Measurements from ENCODE around the gene POLH. TPM values are rescaled to one million over a fixed set of nuclear protein-coding genes. Genes with fewer than 3 reads are reported as not detected.
"Not testable (repeated sequence)": the region's sequence is repeated elsewhere in the genome, so short reads cannot be mapped to it uniquely, and the experiment has no call there.

The POLH gene
- total RNA-seq (13.9 TPM), polyA plus RNA-seq (10 to 100 TPM; 10.4 to 14.7 (median 10.8) TPM)

- DNase-seq (peak; percentile 88 to 94 (median 89)), ATAC-seq (ENCODE audit: low read depth in 2 of 2) (peak; percentile 95 to 96)
- peaks cover 4% of the 10 kb centered on the region for H3K27me3 Mint-ChIP-seq
- Histone ChIP-seq H3K4me3 (ENCODE audit: low read depth, low read length) (peak within 1 kb of the TSS; percentile 96), H3K9me3 (ENCODE audit: control insufficient read depth in 2 of 2, low read length in 2 of 2) (no peaks in the 10 kb centered on the region), H3K4me1 (ENCODE audit: control insufficient read depth, insufficient read depth, low read length, poor library complexity, severe bottlenecking) (peaks cover 34% of the 10 kb centered on the region), H3K27ac (ENCODE audit: insufficient read depth, low read length, poor library complexity, severe bottlenecking) (peak within 1 kb of the TSS; percentile 78), H3K27me3 (ENCODE audit: control insufficient read depth, insufficient read depth, low read length) (no peaks in the 10 kb centered on the region), H3K36me3 (ENCODE audit: control insufficient read depth, insufficient read depth, low read length) (peaks cover 22% of the 10 kb centered on the region)
- H3K27ac Mint-ChIP-seq: peak within 1 kb of the TSS; percentile 91 to 95 (median 94)
- H3K36me3 Mint-ChIP-seq: peaks cover 9% of the 10 kb centered on the region
- H3K9me3 Mint-ChIP-seq: no peaks in the 10 kb centered on the region
- peak within 1 kb of the TSS; percentile 95 to 98 (median 96) for H3K4me3 Mint-ChIP-seq
- peaks cover 28 to 47% (median 35%) of the 10 kb centered on the region in 4 donors for H3K4me1 Mint-ChIP-seq
Observed at GRCh38 chr6:43575772-43576551, at the start of gene POLH, which contains the start of gene XPO5. Gene POLH (plus strand): TSS chr6:43576185. CDS start chr6:43582320, 6,135 bp downstream. Gene XPO5 (minus strand): TSS chr6:43576038. CDS start chr6:43575864, 174 bp downstream.

DNA sequence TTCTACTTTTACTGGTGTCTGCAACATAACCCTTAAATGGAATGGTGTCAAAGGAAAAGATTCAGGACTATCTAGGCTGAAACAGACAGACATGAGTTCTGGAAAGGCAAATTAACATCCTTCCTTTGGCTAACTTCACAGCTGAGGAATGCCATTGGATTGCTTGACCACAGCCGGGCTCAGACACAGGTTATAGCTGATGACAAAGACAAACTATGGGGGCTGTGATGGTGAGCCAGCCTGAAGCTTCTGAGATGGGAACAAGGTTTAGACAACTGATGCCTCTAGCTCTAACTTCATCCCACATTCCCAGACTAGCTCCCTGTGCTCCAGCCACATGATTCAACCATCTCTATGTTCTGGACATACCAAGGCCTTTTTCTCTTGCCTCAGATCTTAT, 43.8 kb upstream of the POLH start:
- no peaks in the 10 kb centered on the region for H3K27me3 ChIP-seq (ENCODE audit: control insufficient read depth, insufficient read depth, low read length)
- no peaks in the 10 kb centered on the region for H3K4me1 Mint-ChIP-seq
- no peak overlapping the region for H3K27ac ChIP-seq (ENCODE audit: insufficient read depth, low read length, poor library complexity, severe bottlenecking)
- H3K4me1 ChIP-seq (ENCODE audit: control insufficient read depth, insufficient read depth, low read length, poor library complexity, severe bottlenecking): no peaks in the 10 kb centered on the region
- H3K4me3 Mint-ChIP-seq: no peak overlapping the region
- DNase-seq (no peak), ATAC-seq (ENCODE audit: low read depth in 2 of 2) (no peak)
- peaks cover 40% of the 10 kb centered on the region for H3K36me3 Mint-ChIP-seq
- no peak overlapping the region for H3K27ac Mint-ChIP-seq
- H3K4me3 ChIP-seq (ENCODE audit: low read depth, low read length): no peak overlapping the region
- no peaks in the 10 kb centered on the region for H3K9me3 ChIP-seq (ENCODE audit: control insufficient read depth in 2 of 2, low read length in 2 of 2)
- no peaks in the 10 kb centered on the region for H3K27me3 Mint-ChIP-seq
- H3K9me3 Mint-ChIP-seq: peaks cover 0 to 2% (median 0%) of the 10 kb centered on the region in 7 donors
- peaks cover 57% of the 10 kb centered on the region for H3K36me3 ChIP-seq (ENCODE audit: control insufficient read depth, insufficient read depth, low read length)

- H3K36me3 Mint-ChIP-seq: peaks cover 24% of the 10 kb centered on the region
- not testable (repeated sequence) for ATAC-seq (ENCODE audit: low read depth in 2 of 2); H3K27me3 ChIP-seq (ENCODE audit: control insufficient read depth, insufficient read depth, low read length); H3K4me3 Mint-ChIP-seq; H3K27me3 Mint-ChIP-seq; H3K27ac ChIP-seq (ENCODE audit: insufficient read depth, low read length, poor library complexity, severe bottlenecking); DNase-seq; H3K4me1 Mint-ChIP-seq; H3K9me3 Mint-ChIP-seq; H3K27ac Mint-ChIP-seq; H3K4me1 ChIP-seq (ENCODE audit: control insufficient read depth, insufficient read depth, low read length, poor library complexity, severe bottlenecking); H3K4me3 ChIP-seq (ENCODE audit: low read depth, low read length); H3K9me3 ChIP-seq (ENCODE audit: control insufficient read depth in 2 of 2, low read length in 2 of 2)
- H3K36me3 ChIP-seq (ENCODE audit: control insufficient read depth, insufficient read depth, low read length): peaks cover 47% of the 10 kb centered on the region
Observed at GRCh38 chr6:43538986-43539385, 37.0 kb upstream of the POLH start.

GRCh38 chr6:43539409-43539808, 36.6 kb upstream of the POLH start:
- not testable (repeated sequence) for H3K27me3 ChIP-seq (ENCODE audit: control insufficient read depth, insufficient read depth, low read length); H3K4me1 ChIP-seq (ENCODE audit: control insufficient read depth, insufficient read depth, low read length, poor library complexity, severe bottlenecking); H3K4me3 ChIP-seq (ENCODE audit: low read depth, low read length); H3K9me3 Mint-ChIP-seq; H3K4me1 Mint-ChIP-seq; H3K27ac ChIP-seq (ENCODE audit: insufficient read depth, low read length, poor library complexity, severe bottlenecking); ATAC-seq (ENCODE audit: low read depth in 2 of 2); H3K27me3 Mint-ChIP-seq; H3K9me3 ChIP-seq (ENCODE audit: control insufficient read depth in 2 of 2, low read length in 2 of 2); DNase-seq; H3K4me3 Mint-ChIP-seq; H3K27ac Mint-ChIP-seq
- peaks cover 51% of the 10 kb centered on the region for H3K36me3 ChIP-seq (ENCODE audit: control insufficient read depth, insufficient read depth, low read length)
- H3K36me3 Mint-ChIP-seq: peaks cover 23% of the 10 kb centered on the region

DNA sequence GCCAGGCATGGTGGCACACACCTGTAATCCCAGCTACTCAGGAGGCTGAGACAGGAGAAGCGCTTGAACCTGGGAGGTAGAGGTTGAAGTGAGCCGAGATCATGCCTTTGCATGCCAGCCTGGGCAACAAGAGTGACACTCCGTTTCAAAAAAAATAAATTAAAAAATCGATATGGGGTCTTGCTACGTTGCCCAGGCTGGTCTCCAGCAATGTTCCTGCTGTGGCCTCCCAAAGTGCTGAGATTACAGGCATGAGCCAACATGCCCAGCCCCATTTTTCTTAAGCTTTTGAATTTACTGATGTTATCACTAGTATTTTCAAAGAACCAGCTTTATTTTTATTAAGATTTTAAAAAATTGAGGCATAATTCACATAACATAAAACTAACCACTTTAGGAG, 35.5 kb upstream of the POLH start:
- DNase-seq: no peak
- H3K27me3 ChIP-seq (ENCODE audit: control insufficient read depth, insufficient read depth, low read length): no peaks in the 10 kb centered on the region
- H3K36me3 Mint-ChIP-seq: peaks cover 24% of the 10 kb centered on the region

GRCh38 chr6:43541774-43542471, 34.1 kb upstream of the POLH start:
- Histone ChIP-seq H3K9me3 (ENCODE audit: control insufficient read depth in 2 of 2, low read length in 2 of 2) (no peaks in the 10 kb centered on the region), H3K36me3 (ENCODE audit: control insufficient read depth, insufficient read depth, low read length) (peaks cover 72% of the 10 kb centered on the region), H3K27me3 (ENCODE audit: control insufficient read depth, insufficient read depth, low read length) (no peaks in the 10 kb centered on the region), H3K4me3 (ENCODE audit: low read depth, low read length) (no peak overlapping the region), H3K4me1 (ENCODE audit: control insufficient read depth, insufficient read depth, low read length, poor library complexity, severe bottlenecking) (no peaks in the 10 kb centered on the region), H3K27ac (ENCODE audit: insufficient read depth, low read length, poor library complexity, severe bottlenecking) (no peak overlapping the region)
- Mint-ChIP-seq H3K4me1 (peaks cover 0 to 9% (median 3%) of the 10 kb centered on the region in 4 donors), H3K27ac (no peak overlapping the region), H3K27me3 (no peaks in the 10 kb centered on the region), H3K36me3 (peaks cover 35% of the 10 kb centered on the region), H3K4me3 (no peak overlapping the region), H3K9me3 (no peaks in the 10 kb centered on the region)
- DNase-seq (no peak), ATAC-seq (ENCODE audit: low read depth in 2 of 2) (no peak)

More for the DNA sequence above, 35.5 kb upstream of the POLH start:
- ATAC-seq (ENCODE audit: low read depth in 2 of 2): no peak
- H3K9me3 Mint-ChIP-seq: no peaks in the 10 kb centered on the region
- Histone ChIP-seq H3K9me3 (ENCODE audit: control insufficient read depth in 2 of 2, low read length in 2 of 2) (no peaks in the 10 kb centered on the region), H3K4me3 (ENCODE audit: low read depth, low read length) (no peak overlapping the region), H3K36me3 (ENCODE audit: control insufficient read depth, insufficient read depth, low read length) (peaks cover 59% of the 10 kb centered on the region), H3K4me1 (ENCODE audit: control insufficient read depth, insufficient read depth, low read length, poor library complexity, severe bottlenecking) (no peaks in the 10 kb centered on the region), H3K27ac (ENCODE audit: insufficient read depth, low read length, poor library complexity, severe bottlenecking) (no peak overlapping the region)
- no peak overlapping the region for H3K4me3 Mint-ChIP-seq
- peaks cover 0 to 5% (median 2%) of the 10 kb centered on the region in 4 donors for H3K4me1 Mint-ChIP-seq
- no peak overlapping the region for H3K27ac Mint-ChIP-seq
- H3K27me3 Mint-ChIP-seq: no peaks in the 10 kb centered on the region

GRCh38 chr6:43544461-43544860, 31.5 kb upstream of the POLH start:
- Mint-ChIP-seq H3K27me3 (no peaks in the 10 kb centered on the region), H3K36me3 (peaks cover 45% of the 10 kb centered on the region), H3K27ac (no peak overlapping the region), H3K9me3 (no peaks in the 10 kb centered on the region), H3K4me1 (peaks cover 0 to 10% (median 4%) of the 10 kb centered on the region in 4 donors), H3K4me3 (no peak overlapping the region)
- ATAC-seq (ENCODE audit: low read depth in 2 of 2): no peak
- Histone ChIP-seq H3K4me1 (ENCODE audit: control insufficient read depth, insufficient read depth, low read length, poor library complexity, severe bottlenecking) (no peaks in the 10 kb centered on the region), H3K9me3 (ENCODE audit: control insufficient read depth in 2 of 2, low read length in 2 of 2) (no peaks in the 10 kb centered on the region), H3K27ac (ENCODE audit: insufficient read depth, low read length, poor library complexity, severe bottlenecking) (no peak overlapping the region), H3K36me3 (ENCODE audit: control insufficient read depth, insufficient read depth, low read length) (peaks cover 80% of the 10 kb centered on the region), H3K27me3 (ENCODE audit: control insufficient read depth, insufficient read depth, low read length) (no peaks in the 10 kb centered on the region), H3K4me3 (ENCODE audit: low read depth, low read length) (no peak overlapping the region)
- DNase-seq: no peak

All from CD4-positive, CD25-positive, alpha-beta regulatory T cell (primary cell).